NCI-H82 treated with DMSO at 0.1 percent for 48 hours (cell line): ENCODE data around the gene IRF5.

Source experiments
- DNase-seq: peaks from one replicate; lab custom pipeline; 2025; ENCODE audit not compliant: unreplicated experiment; lab: John Stamatoyannopoulos, UW

The IRF5 gene

GRCh38 chr7:128937647-128938543 lies at the start of gene IRF5:
IRF5 (plus strand) TSS chr7:128937927; CDS start chr7:128942082, 4,155 bp downstream.
- no peak for DNase-seq

DNA sequence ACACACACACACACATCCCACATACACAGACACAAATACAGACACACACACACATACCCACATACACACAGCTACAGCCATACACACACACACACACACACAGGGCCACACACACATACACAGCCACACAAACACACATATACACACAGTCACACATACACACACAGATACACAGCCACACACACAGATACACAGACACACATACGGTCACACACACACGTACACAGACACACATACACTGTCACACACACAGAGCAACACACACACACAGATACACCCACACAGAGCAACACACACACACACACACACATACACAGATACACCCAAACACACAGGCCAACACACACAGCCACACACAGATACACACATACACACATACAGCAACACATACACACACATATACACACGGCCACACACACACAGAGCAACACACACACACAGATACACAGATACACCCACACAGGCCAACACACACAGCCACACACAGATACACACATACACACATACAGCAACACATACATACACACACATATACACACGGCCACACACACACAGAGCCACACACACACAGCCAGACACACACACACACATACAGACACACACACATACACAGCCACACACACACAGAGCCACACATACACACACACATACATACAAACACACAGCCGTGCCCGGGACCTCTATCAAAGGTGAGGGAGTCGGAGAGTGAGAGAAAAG lies 49.5 kb upstream of the IRF5 start:
- no peak for DNase-seq

DNA sequence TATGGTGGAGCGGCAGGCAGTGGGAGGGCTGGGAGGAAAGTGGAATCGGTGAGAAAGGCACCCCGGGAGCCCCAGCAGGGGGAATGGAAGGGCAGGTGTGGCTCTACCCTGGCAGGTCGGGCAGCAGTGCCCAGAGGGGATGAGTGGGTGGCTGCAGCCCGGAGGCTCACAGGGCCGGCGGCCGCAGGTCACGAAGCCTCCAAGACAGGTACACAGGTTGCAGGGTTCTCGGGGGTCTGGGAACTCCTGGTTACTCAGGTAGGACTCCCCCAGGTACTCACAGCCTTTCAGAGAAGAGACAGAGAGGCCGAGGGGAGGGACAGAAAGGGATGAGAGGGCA lies 49.0 kb upstream of the IRF5 start:
- no peak for DNase-seq

- no peak for DNase-seq
These were observed 48.6 kb upstream of the IRF5 start for GRCh38 chr7:128889121-128889520.

- DNase-seq, result no peak
These were observed 47.2 kb upstream of the IRF5 start for GRCh38 chr7:128890306-128891109.

GRCh38 chr7:128891110-128891941 lies 46.4 kb upstream of the IRF5 start:
- DNase-seq, result no peak

DNA sequence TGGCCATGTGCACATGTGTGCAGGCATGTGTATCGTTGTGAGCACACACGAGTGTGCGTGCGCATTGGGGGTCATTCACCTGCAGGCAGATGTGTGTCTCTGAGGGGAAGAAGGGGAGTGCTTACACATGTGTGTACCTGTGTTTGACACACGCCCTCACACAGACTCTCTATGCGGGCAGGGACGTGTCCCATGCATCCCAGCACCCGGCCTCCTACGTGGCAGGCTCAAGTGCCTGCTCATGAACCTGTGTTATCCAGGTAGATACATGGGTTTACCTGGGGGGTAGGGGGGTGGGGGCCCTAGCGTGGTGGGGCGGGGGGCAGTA lies 45.8 kb upstream of the IRF5 start:
- DNase-seq, result no peak

- DNase-seq, result no peak
These were observed 45.0 kb upstream of the IRF5 start for GRCh38 chr7:128892521-128893250.

DNA sequence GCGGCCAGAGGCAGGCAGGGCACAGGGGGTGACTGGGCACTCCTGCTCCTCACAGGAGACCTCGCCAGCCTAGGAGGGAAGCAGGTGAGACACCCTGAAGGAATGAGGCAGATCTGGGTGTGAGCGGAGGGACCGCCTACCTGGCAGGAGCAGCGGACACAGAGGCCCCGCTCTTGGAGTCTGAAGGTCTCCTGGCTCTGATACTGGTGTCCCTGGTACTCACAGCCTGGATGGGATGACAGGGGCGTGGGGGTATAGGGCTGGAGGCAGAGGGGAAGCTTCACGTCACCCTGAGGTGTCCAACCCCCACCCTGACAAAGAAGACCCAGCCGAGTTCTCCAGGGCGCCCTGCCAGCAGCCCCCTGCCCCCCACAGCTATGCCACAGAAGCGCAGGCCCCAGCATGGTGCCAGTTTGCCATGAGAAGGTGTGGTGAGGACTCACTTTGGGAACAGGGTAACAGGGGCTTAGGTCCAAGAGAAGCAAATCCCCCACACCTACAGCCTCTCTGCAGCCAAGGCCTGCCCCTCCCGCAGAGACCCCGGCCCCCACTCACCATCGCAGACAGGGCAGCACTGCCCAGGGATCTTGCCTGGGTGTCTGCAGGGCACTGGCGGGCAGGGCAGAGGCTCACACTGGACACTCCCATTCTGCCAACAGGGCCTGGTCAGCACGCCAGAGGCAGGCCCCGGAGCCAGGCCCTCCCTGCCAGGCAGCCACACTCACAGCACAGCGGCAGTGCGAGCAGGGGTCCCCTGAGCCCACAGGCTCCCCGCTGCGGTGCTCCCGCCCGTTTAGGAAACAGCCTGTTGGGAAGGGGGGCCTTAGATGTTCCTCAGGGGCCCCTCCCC lies 44.3 kb upstream of the IRF5 start:
- DNase-seq, result no peak

GRCh38 chr7:128894101-128894440 lies 43.7 kb upstream of the IRF5 start:
- no peak for DNase-seq

- DNase-seq, result no peak
These were observed 42.4 kb upstream of the IRF5 start for GRCh38 chr7:128895320-128895719.

- DNase-seq, result no peak
These were observed 38.3 kb upstream of the IRF5 start for GRCh38 chr7:128899392-128899791.

DNA sequence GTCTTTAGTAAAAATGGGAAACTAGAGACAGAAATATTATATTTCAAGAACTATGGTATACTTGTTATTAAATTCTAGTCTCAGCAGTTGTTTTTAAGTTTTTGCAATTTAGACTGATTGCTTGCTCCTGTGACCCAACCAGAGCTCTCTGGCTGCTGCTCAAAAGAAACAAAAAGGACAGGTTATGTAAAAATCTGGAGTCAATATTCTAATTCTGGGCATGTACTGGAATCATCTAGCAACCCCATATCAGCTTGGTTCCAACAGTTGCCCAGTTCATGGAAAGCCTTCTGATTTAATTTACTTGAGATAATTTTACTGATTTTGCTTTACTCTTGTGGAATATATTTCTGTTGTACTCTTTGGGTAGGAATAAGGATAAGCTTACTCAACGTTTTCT lies 37.5 kb upstream of the IRF5 start:
- no peak for DNase-seq

DNA sequence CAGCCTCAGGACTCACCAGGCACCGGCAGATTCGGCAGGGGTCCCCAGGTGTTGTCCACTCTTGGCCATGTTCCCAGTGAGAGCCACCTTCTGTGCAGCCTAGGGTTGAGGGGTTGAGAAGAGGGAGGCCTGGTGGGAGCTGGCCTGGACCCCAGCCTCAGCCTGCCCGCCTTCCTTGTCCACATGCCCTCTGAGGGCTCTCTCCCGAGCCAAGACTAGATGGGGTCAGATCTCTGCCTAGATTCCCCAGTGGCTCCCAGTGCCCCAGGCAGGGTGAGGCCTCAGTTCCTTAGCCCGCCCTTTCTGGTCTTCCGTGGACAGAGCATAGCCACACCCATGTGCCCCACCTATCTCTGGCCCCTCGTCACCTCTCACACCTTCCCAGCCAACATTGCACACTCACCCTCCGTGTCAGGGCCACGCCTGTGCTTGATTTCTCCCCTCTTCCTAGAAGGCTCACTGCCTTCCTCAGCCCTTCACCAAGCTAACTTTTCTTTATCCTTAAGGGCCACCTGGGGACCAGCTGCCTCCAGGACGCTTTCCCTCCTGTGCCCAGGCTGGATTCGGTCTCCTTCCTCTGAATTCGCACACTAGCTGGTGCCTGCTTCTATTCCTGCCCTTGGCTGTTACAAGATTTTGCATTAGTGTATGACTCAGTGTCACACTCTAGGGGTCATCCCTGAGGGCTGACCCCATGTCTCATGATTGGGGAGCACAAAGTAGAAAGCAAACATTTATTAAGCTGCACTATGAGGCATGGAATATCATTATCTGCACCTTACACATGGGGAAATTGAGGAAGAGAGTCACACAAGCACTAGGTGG lies 34.8 kb upstream of the IRF5 start:
- no peak for DNase-seq

- no peak for DNase-seq
These were observed 33.9 kb upstream of the IRF5 start for GRCh38 chr7:128903621-128904361.

GRCh38 chr7:128904381-128905197 lies 33.1 kb upstream of the IRF5 start:
- peak; percentile 14 for DNase-seq
